Keratinocyte (primary cell): ENCODE results near the gene PRSS12.

Experiments used
- EZH2 ChIP-seq: IDR thresholded peaks from one replicate; pipeline ENCODE4 v1.6.1; 2012; ENCODE audit warnings: inconsistent platforms, mild to moderate bottlenecking, low read length, moderate library complexity
- TF ChIP-seq, protein P1 (sequence below), 3 experiments: IDR thresholded peaks in 1 of 3; conservative IDR thresholded peaks in 1 of 3; optimal IDR thresholded peaks in 1 of 3; 2 replicates in 2 of 3; 3 replicates in 1 of 3; pipeline versions ENCODE3 to v1.5.1; 2011; ENCODE audit warnings: low read length in 3 of 3, mild to moderate bottlenecking in 3 of 3, moderate library complexity in 2 of 3, control low read depth in 1 of 3, inconsistent platforms in 1 of 3; ENCODE audit not compliant: insufficient read depth in 2 of 3; ENCODE audit errors: extremely low read depth in 1 of 3

- TF ChIP-seq, protein P1, sequence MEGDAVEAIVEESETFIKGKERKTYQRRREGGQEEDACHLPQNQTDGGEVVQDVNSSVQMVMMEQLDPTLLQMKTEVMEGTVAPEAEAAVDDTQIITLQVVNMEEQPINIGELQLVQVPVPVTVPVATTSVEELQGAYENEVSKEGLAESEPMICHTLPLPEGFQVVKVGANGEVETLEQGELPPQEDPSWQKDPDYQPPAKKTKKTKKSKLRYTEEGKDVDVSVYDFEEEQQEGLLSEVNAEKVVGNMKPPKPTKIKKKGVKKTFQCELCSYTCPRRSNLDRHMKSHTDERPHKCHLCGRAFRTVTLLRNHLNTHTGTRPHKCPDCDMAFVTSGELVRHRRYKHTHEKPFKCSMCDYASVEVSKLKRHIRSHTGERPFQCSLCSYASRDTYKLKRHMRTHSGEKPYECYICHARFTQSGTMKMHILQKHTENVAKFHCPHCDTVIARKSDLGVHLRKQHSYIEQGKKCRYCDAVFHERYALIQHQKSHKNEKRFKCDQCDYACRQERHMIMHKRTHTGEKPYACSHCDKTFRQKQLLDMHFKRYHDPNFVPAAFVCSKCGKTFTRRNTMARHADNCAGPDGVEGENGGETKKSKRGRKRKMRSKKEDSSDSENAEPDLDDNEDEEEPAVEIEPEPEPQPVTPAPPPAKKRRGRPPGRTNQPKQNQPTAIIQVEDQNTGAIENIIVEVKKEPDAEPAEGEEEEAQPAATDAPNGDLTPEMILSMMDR (optimal IDR thresholded peaks at IDR 0.05 in 1 of 3, IDR thresholded peaks at IDR 0.05 in 1 of 3, conservative IDR thresholded peaks at IDR 0.05 in 1 of 3; ENCODE audit: extremely low read depth in 1 of 3, insufficient read depth in 2 of 3, low read length in 3 of 3) = no peak
- TF ChIP-seq EZH2 = no peak
These were observed 66.1 kb downstream of the PRSS12 start for GRCh38 chr4:118286685-118287084.
